ENCODE results near the gene NFIX.

DNA sequence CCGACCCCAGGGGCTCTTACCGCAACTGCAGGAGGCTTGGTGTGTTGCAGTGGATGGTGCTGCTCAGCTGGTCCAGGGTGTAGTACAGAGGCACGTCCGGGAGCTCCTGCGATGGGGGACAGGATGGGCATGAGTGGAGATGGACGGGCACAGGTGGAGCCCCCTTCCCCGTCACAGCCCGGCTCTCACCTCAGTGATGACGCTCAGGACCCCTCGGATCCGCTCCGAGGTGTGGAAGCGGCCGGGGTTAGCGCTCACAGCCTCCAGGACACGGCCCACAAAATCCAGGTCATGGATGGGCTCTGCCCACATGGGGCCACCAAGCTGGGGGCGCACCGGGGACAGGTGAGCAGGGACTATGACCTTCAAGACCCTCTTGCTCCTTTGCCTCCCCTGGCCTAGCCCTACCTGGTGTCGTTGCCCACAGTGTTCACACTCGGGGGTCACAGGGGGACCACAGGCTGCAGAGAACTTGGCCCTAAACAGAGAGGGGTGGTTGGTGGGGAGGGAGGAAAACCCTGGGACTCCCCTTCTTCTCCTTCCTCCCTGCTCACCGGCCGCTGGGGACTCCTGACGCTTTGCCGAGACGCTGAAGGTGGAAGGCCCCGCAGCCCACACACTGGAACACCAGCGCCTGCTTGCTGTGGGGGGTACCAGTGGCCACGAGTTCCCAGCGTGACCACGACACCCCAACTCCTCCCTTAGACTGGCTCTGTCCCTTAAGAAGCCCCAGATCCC, 114.3 kb downstream of the NFIX start:
- TF ChIP-seq EZH2 (IDR thresholded peaks at IDR 0.05; ENCODE audit: insufficient read depth, low read length): no peak
- TF ChIP-seq, protein P1, sequence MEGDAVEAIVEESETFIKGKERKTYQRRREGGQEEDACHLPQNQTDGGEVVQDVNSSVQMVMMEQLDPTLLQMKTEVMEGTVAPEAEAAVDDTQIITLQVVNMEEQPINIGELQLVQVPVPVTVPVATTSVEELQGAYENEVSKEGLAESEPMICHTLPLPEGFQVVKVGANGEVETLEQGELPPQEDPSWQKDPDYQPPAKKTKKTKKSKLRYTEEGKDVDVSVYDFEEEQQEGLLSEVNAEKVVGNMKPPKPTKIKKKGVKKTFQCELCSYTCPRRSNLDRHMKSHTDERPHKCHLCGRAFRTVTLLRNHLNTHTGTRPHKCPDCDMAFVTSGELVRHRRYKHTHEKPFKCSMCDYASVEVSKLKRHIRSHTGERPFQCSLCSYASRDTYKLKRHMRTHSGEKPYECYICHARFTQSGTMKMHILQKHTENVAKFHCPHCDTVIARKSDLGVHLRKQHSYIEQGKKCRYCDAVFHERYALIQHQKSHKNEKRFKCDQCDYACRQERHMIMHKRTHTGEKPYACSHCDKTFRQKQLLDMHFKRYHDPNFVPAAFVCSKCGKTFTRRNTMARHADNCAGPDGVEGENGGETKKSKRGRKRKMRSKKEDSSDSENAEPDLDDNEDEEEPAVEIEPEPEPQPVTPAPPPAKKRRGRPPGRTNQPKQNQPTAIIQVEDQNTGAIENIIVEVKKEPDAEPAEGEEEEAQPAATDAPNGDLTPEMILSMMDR (IDR thresholded peaks at IDR 0.05; ENCODE audit: insufficient read depth, low read depth, low read length): no peak

Data from astrocyte (in vitro differentiated cells and primary cell).